Stimulated activated CD8-positive, alpha-beta memory T cell treated with anti-CD3 and anti-CD28 coated beads, Interleukin-4, amount 100 ng/mL, for 4 hours (primary cell): Measurements from ENCODE around the gene GGTLC3.
"Not testable (repeated sequence)": the region's sequence is repeated elsewhere in the genome, so short reads cannot be mapped to it uniquely, and the experiment has no call there.

Source experiments
- DNase-seq, 2 donors: peaks; one replicate each; pipeline ENCODE4 v3.0.0-alpha.2; 2020; ENCODE audit warnings: low read depth in 2 of 2, low spot score in 1 of 2

GGTLC3 gene

GRCh38 chr22:18518061-18518460, at the start of gene GGTLC3:
Gene GGTLC3, minus strand, starts transcription at chr22:18518161. Its CDS starts 264 bp downstream, at chr22:18517897.
- DNase-seq, result not testable (repeated sequence)

- not testable (repeated sequence) for DNase-seq
These were observed 42.4 kb upstream of the GGTLC3 start for GRCh38 chr22:18560099-18560974.

- DNase-seq, result not testable (repeated sequence)
These were observed 41.0 kb upstream of the GGTLC3 start for GRCh38 chr22:18558939-18559338.

- DNase-seq, result not testable (repeated sequence)
These were observed 40.6 kb upstream of the GGTLC3 start for GRCh38 chr22:18558516-18558915.

GRCh38 chr22:18554280-18555256, 36.6 kb upstream of the GGTLC3 start:
- DNase-seq, result not testable (repeated sequence)

- DNase-seq, result not testable (repeated sequence)
These were observed 35.1 kb upstream of the GGTLC3 start for GRCh38 chr22:18552839-18553597.

- not testable (repeated sequence) for DNase-seq
These were observed 33.1 kb upstream of the GGTLC3 start for GRCh38 chr22:18551046-18551445.

GRCh38 chr22:18549458-18550179, 31.7 kb upstream of the GGTLC3 start:
- not testable (repeated sequence) for DNase-seq

- DNase-seq, result not testable (repeated sequence)
These were observed 26.7 kb upstream of the GGTLC3 start for GRCh38 chr22:18544615-18545014.

GRCh38 chr22:18543400-18543799, 25.4 kb upstream of the GGTLC3 start:
- DNase-seq, result not testable (repeated sequence)

GRCh38 chr22:18539994-18540393, 22.0 kb upstream of the GGTLC3 start:
- DNase-seq, result not testable (repeated sequence)

GRCh38 chr22:18534315-18534714, 16.4 kb upstream of the GGTLC3 start:
- not testable (repeated sequence) for DNase-seq

- DNase-seq, result not testable (repeated sequence)
These were observed 15.7 kb upstream of the GGTLC3 start for GRCh38 chr22:18533633-18534032.

GRCh38 chr22:18529416-18530145, 11.6 kb upstream of the GGTLC3 start:
- DNase-seq, result not testable (repeated sequence)

GRCh38 chr22:18528597-18529415, 10.8 kb upstream of the GGTLC3 start:
- DNase-seq, result peak; percentile 63 to 91

GRCh38 chr22:18527752-18528596, 10.0 kb upstream of the GGTLC3 start, which contains the start of gene TMEM191B:
Gene TMEM191B, plus strand, starts transcription at chr22:18527802. Its CDS starts 179 bp downstream, at chr22:18527981.
- not testable (repeated sequence) for DNase-seq

GRCh38 chr22:18523328-18523727, 5.4 kb upstream of the GGTLC3 start:
- DNase-seq, result not testable (repeated sequence)
